ENCODE data around the gene TTC32. TPM values are rescaled to one million over a fixed set of nuclear protein-coding genes. Genes with fewer than 3 reads are reported as not detected.

TTC32 gene
- total RNA-seq, 1 experiment from 2014 or later: 11.5 TPM

GRCh38 chr2:19863303-19864041, 38.3 kb downstream of the TTC32 start:
- DNase-seq (ENCODE audit: low spot score): peak; percentile 54
- Histone ChIP-seq H3K4me3 (ENCODE audit: low read depth, low read length, poor library complexity, severe bottlenecking) (no peak overlapping the region), H3K27me3 (replicated peaks; ENCODE audit: insufficient read depth, low read depth, low read length, poor library complexity) (peaks cover 6% of the 10 kb centered on the region), H3K36me3 (ENCODE audit: insufficient read depth, low read length, poor library complexity, severe bottlenecking) (no peaks in the 10 kb centered on the region), H3K4me1 (ENCODE audit: insufficient read depth, low read length, poor library complexity, severe bottlenecking) (no peaks in the 10 kb centered on the region), H3K9me3 (ENCODE audit: low read depth, low read length, poor library complexity, severe bottlenecking) (no peaks in the 10 kb centered on the region), H3K27ac (ENCODE audit: low read depth, low read length, poor library complexity, severe bottlenecking) (no peak overlapping the region)
- intact Hi-C loops (cut with micrococcal nuclease; ENCODE audit: unreplicated experiment): loop anchor here (2.0 to 10.0 kb wide), 5 partner anchors 96 to 1343 kb away; no protein-coding TSS in a partner anchor
- no TSS peak for BruUV-seq (replicated peaks)
- ChIA-PET CTCF (interaction anchor here (1.0 kb wide), 1 partner anchor 513 kb away, joined by 3 read pairs; no protein-coding TSS in a partner anchor), POLR2A (ENCODE audit: low non-redundant PET) (no interaction called here)
- TF ChIP-seq CTCF (conservative IDR thresholded peaks at IDR 0.05; ENCODE audit: low read depth, low read length): peak; percentile 94
- TF ChIP-seq EZH2 (IDR thresholded peaks at IDR 0.05; ENCODE audit: borderline replicate concordance, low read depth, low read length, poor library complexity, severe bottlenecking): no peak

- H3K36me3 ChIP-seq (ENCODE audit: insufficient read depth, low read length, poor library complexity, severe bottlenecking): no peaks in the 10 kb centered on the region
- ChIA-PET CTCF (no interaction called here), POLR2A (ENCODE audit: low non-redundant PET) (no interaction called here)
- no peaks in the 10 kb centered on the region for H3K9me3 ChIP-seq (ENCODE audit: low read depth, low read length, poor library complexity, severe bottlenecking)
- H3K27me3 ChIP-seq (replicated peaks; ENCODE audit: insufficient read depth, low read depth, low read length, poor library complexity): no peaks in the 10 kb centered on the region
- no peak overlapping the region for H3K4me3 ChIP-seq (ENCODE audit: low read depth, low read length, poor library complexity, severe bottlenecking)
- TF ChIP-seq EZH2 (IDR thresholded peaks at IDR 0.05; ENCODE audit: borderline replicate concordance, low read depth, low read length, poor library complexity, severe bottlenecking) (no peak), CTCF (conservative IDR thresholded peaks at IDR 0.05; ENCODE audit: low read depth, low read length) (no peak)
- no TSS peak for BruUV-seq (replicated peaks)
- H3K4me1 ChIP-seq (ENCODE audit: insufficient read depth, low read length, poor library complexity, severe bottlenecking): no peaks in the 10 kb centered on the region
- intact Hi-C loops (cut with micrococcal nuclease; ENCODE audit: unreplicated experiment): loop anchor here (2.0 to 10.0 kb wide), 5 partner anchors 95 to 1341 kb away; no protein-coding TSS in a partner anchor
- no peak for DNase-seq (ENCODE audit: low spot score)
- no peak overlapping the region for H3K27ac ChIP-seq (ENCODE audit: low read depth, low read length, poor library complexity, severe bottlenecking)
These were observed 40.0 kb downstream of the TTC32 start for GRCh38 chr2:19861813-19862212.

- ChIA-PET CTCF (no interaction called here), POLR2A (ENCODE audit: low non-redundant PET) (no interaction called here)
- no peak overlapping the region for H3K27ac ChIP-seq (ENCODE audit: low read depth, low read length, poor library complexity, severe bottlenecking)
- no peaks in the 10 kb centered on the region for H3K36me3 ChIP-seq (ENCODE audit: insufficient read depth, low read length, poor library complexity, severe bottlenecking)
- BruUV-seq (replicated peaks): no TSS peak
- no peak for DNase-seq (ENCODE audit: low spot score)
- intact Hi-C loops (cut with micrococcal nuclease; ENCODE audit: unreplicated experiment): loop anchor here (5.0 to 10.0 kb wide), 4 partner anchors 93 to 1108 kb away; no protein-coding TSS in a partner anchor
- no peaks in the 10 kb centered on the region for H3K4me1 ChIP-seq (ENCODE audit: insufficient read depth, low read length, poor library complexity, severe bottlenecking)
- no peaks in the 10 kb centered on the region for H3K9me3 ChIP-seq (ENCODE audit: low read depth, low read length, poor library complexity, severe bottlenecking)
- no peaks in the 10 kb centered on the region for H3K27me3 ChIP-seq (replicated peaks; ENCODE audit: insufficient read depth, low read depth, low read length, poor library complexity)
- TF ChIP-seq CTCF (conservative IDR thresholded peaks at IDR 0.05; ENCODE audit: low read depth, low read length) (no peak), EZH2 (IDR thresholded peaks at IDR 0.05; ENCODE audit: borderline replicate concordance, low read depth, low read length, poor library complexity, severe bottlenecking) (no peak)
- no peak overlapping the region for H3K4me3 ChIP-seq (ENCODE audit: low read depth, low read length, poor library complexity, severe bottlenecking)
These were observed 41.8 kb downstream of the TTC32 start for GRCh38 chr2:19860022-19860421.
